Activated CD8-positive, alpha-beta memory T cell treated with anti-CD3 and anti-CD28 coated beads for 4 hours (primary cell): Measurements from ENCODE around the gene HNMT.

Source experiments
- DNase-seq, 2 donors: peaks; one replicate each; pipeline ENCODE4 v3.0.0-alpha.2; 2020; ENCODE audit warnings: low read depth in 2 of 2

The HNMT gene

DNA sequence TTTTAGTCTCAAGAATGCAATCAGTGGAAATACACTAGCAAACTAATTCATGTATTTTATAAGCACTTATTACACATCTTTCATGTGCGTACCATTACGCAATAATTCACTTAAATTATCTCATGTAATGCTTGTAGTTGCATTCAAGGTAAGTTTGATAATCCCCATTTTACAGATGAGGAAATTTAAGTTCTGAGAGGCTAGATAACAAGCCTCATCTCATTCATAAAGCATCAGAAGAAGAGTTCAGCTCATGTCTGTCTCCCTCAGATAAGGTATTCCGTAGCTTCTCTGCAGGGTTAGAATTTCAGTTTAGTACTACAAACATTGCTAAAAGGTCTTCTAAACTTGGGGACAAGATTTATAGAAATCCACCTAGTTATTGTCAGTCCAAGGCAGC is 47.8 kb downstream of the HNMT start:
- DNase-seq, result no peak

DNA sequence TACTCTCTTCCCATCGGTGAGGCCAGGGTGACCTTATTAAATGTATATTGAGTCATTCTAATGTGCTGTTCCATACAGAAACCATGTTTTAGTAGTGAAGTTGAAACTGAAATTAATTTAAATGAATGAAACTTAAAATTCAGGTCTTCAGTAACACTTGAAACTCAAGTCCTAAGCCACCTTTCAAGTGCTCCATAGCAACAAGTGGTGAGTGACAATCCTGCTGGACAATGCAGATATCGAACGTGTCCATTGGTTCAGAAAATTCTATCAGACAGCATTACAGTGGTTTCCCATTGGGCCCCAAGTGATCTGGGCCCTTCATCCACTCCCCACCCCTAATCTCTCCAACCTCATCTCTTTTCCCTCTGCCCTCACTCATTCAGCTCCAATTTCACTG is 48.7 kb downstream of the HNMT start:
- no peak for DNase-seq

DNA sequence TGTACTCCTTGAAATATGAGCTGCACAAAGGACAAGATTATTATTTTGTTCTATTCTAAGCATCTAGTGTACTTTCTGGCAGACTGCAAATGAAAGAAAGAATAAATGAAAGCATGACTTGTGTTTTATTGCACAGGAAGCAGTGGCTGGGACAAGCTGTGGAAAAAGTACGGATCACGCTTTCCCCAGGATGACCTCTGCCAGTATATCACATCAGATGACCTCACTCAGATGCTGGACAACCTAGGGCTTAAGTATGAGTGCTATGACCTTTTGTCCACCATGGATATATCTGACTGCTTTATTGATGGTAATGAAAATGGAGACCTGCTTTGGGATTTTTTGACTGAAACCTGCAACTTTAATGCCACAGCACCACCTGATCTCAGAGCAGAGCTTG is 49.4 kb downstream of the HNMT start:
- no peak for DNase-seq

DNA sequence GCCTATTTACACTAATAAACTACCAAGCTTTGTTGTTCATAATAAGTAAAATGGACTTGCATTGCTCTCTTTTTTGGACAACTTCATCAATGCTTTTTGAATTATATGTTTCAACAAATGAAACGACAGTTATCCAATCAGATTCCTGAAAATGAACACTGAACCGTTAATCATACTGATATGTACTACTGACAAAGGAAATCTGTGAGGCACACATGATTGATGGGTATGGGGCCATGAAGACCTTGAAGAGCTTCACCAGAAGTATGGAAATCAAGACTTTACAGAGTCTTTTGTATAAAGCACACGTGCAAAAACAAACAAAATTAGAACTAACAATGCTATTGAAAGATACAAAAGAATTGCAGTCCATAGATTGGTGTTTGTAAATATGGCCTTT is 51.2 kb downstream of the HNMT start:
- no peak for DNase-seq

DNA sequence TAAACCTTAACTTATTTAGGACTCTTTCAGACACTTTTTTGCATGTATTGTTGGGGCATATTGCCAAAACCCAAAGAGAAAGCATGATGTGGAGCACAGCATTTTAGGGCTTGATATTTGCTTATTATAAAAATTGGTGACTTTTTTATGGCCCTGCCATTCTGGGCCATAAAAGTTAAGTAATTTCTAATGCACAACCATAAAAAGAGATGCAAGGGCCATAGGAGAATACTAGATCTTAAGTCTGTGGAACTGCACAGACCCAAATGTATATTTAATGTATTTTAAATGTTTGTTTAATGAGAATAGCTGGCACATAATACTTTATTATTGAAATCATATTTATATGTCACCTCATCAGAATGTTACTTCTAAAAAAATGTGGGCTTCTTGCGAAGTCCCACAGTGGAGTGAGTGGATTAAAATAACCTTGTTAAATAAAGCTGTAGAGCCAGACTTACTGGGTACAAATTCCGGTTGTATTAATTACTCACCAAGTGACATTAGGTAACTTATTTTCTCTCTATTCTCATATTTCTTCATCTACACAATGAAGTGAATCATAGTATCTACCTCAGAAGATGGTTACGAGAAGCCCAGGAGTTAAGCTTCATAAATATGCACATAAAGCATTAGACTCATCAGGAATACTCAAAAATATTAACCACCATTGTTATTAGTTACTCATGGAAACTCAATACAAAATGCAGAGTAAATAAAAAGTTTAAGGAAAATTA is 52.2 kb downstream of the HNMT start:
- DNase-seq, result no peak

DNA sequence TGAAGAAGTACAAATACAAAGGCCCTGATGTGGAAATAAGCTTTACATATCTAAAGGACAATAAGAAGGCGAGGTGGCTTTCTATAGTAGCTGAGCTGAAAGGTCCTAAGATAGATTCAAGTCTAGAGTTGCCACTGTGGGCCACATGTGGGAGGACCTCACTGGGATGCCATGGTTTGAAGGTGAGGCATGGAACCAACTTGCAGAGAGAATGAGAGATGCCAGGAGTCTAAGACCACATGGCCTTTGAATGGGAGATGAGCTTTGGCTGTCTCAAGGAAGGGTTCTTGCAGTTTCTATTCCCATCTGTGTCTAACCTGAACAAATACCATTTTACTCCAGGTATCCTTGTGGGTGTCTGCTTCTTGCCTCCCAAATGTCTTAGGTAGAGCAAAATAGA is 53.6 kb downstream of the HNMT start:
- no peak for DNase-seq

DNA sequence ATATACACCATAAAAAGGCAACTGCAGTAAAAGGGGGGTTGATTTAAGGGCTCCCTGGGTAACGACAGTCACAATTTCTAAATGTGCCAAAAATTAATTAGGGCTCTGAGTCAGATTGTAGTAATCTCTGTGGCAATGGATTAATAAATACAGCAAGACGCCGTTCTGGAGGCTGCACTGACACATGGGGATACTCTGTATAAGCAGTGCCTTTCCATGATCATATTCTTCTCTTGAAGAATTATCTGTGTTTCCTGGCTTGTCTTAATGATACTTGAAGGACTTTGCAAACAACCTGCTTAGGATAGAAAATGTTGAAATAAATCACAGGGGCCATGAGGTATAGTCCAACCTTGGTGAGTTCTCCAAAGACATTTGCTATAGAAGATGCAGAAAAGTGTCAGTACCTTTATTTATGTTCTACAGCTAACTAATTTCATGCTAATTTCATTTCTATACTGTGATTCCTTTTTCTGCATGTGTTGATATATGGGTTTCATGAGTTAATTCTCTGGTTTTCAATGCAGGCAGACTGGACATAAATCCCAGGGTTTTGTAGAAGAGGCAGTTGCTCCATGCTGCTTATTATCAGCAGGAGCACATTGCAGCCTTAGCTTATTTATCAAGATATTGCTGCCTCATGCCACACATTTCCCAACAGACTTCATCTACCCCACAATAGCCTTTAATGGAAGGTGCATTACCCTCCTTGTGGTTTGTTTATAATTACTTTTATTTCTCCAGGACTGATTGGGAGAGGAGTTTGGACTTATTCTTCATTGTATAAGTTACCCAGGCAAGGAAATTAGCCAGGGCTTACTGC is 54.8 kb downstream of the HNMT start:
- DNase-seq, result no peak

DNA sequence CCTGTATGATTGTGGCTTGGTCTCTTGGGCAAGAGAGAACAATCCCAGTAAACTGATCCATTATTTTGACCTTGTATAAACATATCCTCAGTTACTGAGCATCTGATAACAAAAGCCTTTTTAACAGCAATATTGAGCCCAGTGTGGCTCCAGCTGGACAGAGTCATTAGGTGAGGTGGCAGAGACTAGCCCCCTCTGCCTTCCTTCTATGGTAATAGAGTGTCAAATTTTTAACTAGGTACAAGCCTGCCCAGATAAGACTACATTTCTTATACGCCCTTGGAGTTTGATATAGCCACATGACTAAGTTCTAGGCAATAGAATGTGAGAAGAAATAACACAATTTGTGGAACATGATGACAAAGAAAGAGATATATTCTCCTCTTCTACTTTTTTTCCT is 56.2 kb downstream of the HNMT start:
- DNase-seq, result no peak

DNA sequence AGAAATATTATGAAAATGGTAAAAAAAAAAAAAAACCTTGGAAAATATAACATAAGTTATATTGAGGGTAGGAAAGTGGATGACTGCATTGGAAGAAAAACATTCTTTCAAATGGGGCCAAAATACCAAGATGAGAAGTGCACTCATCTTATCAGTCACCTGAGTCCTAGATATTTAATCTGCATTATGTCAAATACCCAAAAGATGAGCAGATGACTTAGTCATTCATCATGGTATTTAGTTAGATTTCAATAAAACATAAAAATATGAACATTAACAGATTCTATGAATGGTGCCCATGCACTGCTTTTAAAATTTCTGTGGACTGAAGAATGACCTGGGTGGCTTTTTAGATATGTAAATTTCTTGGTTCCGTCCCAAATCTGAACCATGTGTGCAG is 56.9 kb downstream of the HNMT start:
- DNase-seq, result no peak

DNA sequence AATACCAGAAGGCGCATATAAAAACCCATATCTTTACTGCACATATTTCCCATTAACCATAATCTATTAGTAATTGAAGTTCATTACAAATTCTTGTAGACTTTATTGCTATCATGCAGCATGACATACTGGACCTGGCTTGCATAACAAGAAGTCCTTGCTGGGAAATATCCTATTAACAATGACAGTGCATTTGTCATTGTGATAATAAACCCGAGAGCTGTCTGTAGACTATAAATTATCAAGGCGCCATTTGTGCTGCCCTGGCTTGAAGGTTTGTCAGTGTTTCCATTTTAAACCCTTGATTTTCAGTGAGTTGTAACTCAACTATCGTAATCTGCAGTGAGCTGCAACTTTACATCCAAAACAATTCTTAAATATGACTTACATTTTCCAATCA is 59.0 kb downstream of the HNMT start:
- DNase-seq, result no peak

DNA sequence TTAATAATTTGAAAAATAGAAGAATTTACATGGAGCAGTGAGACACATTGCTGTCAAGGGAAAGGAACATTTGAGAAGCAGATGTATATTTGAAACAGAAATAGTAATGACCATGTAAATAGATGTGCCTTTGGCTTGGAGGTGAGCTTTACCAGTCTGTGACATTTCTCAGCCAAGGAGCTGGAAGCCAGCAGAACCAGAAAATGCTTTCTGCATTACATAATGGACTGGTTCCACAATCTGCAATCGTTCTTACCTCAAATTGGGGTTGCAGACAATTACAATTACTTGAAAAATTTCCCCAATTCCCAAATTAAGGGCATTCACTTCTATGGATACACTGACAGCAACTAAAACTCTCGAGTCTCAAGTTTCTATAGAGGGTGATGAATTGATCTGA is 59.7 kb downstream of the HNMT start:
- DNase-seq, result no peak

DNA sequence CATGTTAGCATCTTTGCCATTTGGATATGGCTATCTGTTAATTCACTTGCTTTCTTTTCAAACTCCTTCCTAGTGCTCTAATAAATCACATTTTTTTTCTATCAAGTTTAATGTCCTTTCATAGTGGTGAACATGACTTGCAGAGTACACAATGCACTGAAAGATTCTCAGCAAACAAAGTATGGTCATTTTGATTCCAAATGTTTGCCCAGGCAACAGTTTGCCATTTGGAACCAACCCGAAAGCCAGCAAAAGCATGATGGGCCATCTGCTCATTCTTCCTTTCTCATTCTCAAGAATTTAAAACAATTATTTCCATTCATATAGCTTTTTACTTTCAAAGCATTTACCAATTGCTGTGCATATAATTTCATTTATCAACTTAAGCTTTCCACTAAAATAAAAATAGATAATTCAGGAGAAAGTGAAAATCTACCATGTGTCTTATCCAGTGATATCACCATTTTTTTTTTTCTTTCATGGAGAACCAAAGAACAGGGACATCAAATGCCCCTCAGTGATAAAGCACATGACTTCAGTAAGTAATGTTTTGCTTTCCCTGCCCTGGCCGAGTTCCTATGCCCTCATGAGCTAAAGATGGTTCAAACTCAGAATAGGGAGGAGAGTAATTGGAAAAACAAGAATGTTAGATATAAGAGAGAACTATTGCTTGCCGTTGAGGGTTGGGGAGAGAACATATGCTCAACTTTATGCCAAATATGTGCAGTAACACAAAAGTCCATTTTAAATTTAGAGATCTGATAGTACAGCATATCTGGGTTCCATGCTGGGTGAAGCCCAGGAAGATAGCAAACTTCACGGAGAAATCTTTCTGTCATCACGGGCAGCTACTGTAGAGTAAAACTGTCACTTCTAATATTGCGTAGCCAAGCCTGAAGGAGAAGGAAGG is 62.1 kb downstream of the HNMT start:
- no peak for DNase-seq

DNA sequence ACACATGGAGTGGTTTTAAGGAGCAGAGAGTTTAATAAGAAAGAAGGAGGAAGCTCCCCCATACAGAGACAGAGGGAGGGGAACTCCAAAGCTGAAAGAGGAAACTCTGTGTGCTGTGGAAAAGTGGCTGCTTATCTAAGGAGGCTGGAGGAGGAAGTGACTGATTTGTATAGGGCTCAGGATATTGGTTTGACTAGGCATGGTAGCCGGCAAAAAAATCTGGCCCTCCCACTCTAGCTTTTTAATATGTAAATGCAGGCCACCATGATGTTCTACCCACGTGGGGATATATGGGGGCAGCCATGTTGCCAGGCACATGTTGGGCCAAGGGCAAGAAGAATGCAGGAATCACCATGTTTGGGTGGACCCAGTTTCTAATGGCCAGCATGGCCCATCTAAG is 64.3 kb downstream of the HNMT start:
- DNase-seq, result no peak

DNA sequence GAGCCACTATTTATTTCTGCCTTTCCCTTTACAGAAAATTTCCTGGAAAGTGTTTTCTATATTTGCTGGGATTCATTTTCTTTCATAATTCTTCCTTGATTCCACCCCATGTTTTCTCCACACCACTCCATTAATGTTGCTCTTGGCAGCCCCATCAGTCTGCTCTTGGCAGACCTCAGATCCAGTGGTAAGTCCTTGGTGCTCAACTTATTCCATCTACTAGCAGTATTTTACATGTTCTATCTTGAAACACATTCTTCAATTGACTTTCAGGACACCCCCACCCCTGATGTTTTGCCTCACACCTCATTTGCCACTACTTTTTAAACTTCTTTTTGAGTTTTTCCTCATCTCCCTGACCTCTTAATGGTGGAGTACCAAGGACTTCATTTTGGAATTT is 65.0 kb downstream of the HNMT start:
- no peak for DNase-seq

DNA sequence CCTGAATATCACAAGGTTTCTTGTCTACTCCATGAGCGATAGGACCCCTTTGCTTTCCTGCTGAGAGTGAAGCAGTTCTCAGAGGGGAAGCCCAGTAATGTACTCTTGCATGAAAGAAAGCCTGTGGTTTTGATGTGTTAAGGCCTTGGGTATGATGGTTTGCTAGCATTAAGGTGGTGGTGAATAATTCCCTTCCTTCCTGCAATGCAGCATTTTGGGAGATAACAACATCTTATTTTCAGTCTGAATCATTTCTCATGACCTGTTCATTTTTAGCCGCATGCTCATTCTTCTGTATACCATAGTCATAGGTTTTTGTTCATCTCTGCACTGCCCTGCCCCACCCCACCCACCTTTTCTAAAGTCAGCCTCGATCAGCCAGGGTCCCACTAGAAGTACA is 66.2 kb downstream of the HNMT start:
- DNase-seq, result no peak

DNA sequence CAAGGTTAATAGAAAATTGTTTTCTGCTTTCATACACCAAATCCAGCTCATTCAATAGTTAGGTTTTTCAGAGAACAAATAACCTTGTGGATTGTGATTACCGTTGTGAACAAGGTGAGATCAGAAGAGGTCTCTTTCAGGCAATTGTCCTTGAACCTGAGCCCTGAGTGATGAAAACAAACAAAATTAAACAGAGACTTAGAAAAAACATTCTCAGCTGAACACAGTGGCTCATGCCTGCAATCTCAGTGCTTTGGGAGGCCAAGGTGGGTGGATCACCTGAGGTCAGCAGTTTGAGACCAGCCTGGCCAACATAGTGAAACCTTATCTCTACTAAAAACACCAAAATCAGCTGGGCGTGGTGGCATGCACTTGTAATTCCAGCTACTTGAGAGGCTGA is 68.1 kb downstream of the HNMT start:
- DNase-seq, result no peak

DNA sequence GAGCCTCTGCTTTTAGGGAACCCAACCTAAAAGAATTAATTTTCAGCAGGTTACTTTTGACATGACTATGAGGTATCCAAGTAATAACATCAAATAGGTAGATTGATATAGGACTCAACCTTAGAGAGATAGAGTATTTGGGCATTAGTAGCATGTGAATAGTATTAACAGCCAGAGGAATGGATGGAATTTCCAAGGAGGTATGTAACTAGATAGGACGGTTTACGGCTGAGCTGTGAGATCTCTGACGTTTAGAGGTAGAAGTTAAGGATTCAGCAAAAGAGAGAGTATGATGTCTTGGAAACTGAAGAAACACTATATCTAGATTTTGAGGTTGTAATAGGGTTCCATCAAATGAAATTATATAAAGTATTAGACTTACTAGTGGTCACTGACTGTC is 70.3 kb downstream of the HNMT start:
- no peak for DNase-seq

DNA sequence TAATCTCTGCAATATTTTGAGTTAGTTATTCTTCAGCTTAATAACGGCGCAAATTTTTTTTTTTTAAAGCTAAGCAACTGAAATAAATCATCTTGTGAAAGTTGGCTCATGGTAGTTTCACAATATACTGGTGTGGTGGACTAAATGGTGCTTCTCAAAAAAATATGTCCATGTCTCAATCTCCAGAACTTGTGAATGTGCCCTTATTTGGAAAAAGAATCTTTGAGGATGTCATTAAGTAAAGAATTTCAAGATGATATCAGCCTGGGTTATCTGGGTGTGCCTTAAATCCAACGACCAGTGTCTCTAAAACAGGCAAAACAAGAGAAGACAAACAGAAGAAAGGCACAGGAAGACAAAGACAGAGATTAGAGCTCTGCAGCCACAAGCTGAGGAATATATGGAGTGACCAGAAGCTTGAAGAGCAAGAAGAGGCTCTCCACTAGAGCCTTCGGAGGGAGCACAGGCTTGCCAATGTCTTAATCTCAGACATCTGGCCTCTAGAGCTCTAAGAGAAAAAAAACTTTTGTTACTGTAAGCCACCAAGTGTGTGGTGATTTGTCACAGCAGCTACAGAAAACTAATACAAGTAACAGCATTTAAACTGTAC is 71.4 kb downstream of the HNMT start:
- DNase-seq, result no peak

DNA sequence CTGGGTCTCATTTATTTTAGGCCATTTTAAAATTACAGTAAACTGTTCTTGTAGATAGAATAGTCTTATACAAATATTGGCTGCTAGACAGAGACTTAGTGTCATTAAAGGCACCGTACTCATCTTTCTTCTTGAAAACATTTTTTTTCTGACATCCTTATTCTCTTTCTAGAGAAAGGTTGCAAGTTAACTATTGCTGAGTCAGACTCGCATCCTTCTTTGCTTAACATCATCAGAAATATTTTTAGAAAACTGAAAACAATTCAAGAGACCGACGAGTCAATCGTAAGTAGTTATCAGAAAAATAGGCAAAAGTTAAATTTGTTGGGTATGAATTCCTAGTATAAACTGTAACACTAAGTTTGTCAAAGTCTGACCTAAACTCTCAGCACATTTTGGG is 72.2 kb downstream of the HNMT start:
- no peak for DNase-seq

DNA sequence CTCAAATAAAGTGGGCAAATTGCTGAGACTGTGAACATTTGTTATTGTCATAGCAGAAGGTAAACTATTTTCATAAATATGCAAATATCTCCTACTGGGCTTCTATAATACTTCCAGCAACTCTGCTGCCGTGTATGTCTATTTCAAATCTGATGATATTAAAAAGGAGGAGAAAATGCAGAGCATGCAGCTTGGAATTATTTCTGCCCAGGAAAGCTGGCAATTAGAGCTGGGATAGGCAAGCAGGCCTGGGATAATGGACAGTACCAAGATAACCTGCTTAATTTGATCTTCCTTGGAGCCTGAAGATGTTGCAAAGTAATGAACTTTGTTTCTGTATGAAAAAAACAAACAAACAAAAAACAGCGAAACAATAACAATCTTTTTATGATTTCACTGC is 72.8 kb downstream of the HNMT start:
- no peak for DNase-seq

DNA sequence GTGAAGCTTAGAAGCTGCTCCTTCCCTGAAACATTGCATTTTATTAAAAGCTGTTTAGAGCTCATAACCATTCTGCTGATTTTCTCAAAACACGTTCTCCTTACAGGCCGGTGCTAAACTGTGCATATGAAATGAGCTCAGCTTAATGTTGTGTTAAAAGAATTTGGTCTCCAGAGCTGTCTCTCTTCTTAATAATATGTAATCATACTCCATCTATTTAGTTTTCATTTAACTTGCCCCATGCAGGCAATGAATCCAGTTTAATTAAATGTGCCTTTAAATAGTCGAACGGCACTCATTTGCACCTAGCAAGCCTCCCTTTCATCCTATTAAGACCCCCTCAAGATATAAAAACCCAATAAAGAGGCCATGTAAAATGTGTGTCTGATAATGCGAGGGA is 76.3 kb downstream of the HNMT start:
- DNase-seq, result no peak

DNA sequence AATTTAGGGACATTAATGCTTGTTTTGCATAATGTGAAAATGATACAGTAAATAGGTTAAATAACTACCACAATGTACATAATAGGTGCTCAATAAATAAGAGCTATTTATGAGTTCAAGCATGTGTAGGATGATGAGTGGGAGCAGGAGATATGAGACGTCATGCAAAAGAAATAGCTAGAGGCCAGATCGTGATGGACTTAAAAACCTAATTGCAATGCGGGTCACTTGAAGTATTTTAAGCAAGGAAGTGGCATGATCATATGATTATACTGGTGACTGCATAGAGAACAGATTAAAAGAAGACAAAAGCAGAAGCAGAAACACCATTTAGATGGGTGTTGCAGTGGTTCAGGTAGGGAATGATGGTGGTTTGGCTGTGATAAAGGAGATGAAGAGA is 78.0 kb downstream of the HNMT start:
- DNase-seq, result no peak
